A549 treated with AZD2906 at 1 μM for 4 hours (cell line): ENCODE data around the gene TCAF2. TPM values are rescaled to one million over a fixed set of nuclear protein-coding genes. Genes with fewer than 3 reads are reported as not detected.

Experiments used
- total RNA-seq: library from RNA; stranded (reverse); fragments of 200-300 nt; extraction: Qiagen RNA extraction; gene quantifications from 5 replicates; pipeline ENCODE4 v1.2.3, GENCODE V29; 2022

The TCAF2 gene
- total RNA-seq, result 1.2 to 1.5 TPM (median 1.4 TPM) in 5 replicates

GRCh38 chr7:143620646-143621045 is at the start of gene TCAF2:
TCAF2 (plus strand) TSS chr7:143620974.

GRCh38 chr7:143571501-143571900 is 49.3 kb upstream of the TCAF2 start, which contains the start of gene CTAGE15:
CTAGE15 (plus strand) TSS chr7:143571801; CDS start chr7:143571818, 17 bp downstream.

Other genes starting within 250 kb of the TCAF2 start
- 162 to 216 TPM (median 196 TPM) in 5 replicates for gene ZYX, start 239.6 kb upstream of the TCAF2 start, total RNA-seq
- 0.05 TPM in 1 of 5 replicates, not detected in the others for gene EPHA1, start 212.1 kb upstream of the TCAF2 start, total RNA-seq
- gene TAS2R60, start 177.5 kb upstream of the TCAF2 start, total RNA-seq, result not detected in 5 replicates
- gene TAS2R41, start 143.1 kb upstream of the TCAF2 start, total RNA-seq, result not detected in 5 replicates
- not detected in 5 replicates for gene CTAGE15, start 49.2 kb upstream of the TCAF2 start, total RNA-seq
- gene CTAGE6, start 136.7 kb downstream of the TCAF2 start, total RNA-seq, result not detected in 5 replicates